Gastroesophageal sphincter (tissue), 4 donors: ENCODE results near the gene ADAMTS12. TPM values are rescaled to one million over a fixed set of nuclear protein-coding genes. Genes with fewer than 3 reads are reported as not detected.
A peak's percentile ranks its signal among the peaks of the same experiment; 100 is the strongest.

ENCODE experiments used
- ATAC-seq: fragments of 150-250 bp; one replicate; pipeline ENCODE4 v1.9.1; 2016; ENCODE audit warnings: mild to moderate bottlenecking, moderate library complexity
- H3K27ac ChIP-seq, 4 donors: fragments of 200-600 bp; sonication (generic) in 3 of 4; 1 replicate in 3 of 4; 2 replicates in 1 of 4; pipeline ENCODE4 v1.5.1; 2016 to 2019
- H3K27me3 ChIP-seq: fragments of 200-600 bp; sonication (generic); one replicate; pipeline ENCODE4 v1.5.1; 2019
- H3K36me3 ChIP-seq, 2 donors: fragments of 200-600 bp; sonication (generic); one replicate each; pipeline ENCODE4 v1.5.1; 2019; ENCODE audit warnings: control low read depth in 1 of 2
- H3K4me1 ChIP-seq, 3 donors: fragments of 200-600 bp; sonication (generic); 1 replicate in 2 of 3; 2 replicates in 1 of 3; pipeline ENCODE4 v1.5.1; 2016 to 2019; ENCODE audit warnings: control low read depth in 2 of 3
- H3K4me3 ChIP-seq, 2 donors: fragments of 200-600 bp; sonication (generic); one replicate each; pipeline ENCODE4 v1.5.1; 2019; ENCODE audit warnings: mild to moderate bottlenecking in 1 of 2, moderate library complexity in 1 of 2
- H3K9me3 ChIP-seq, 3 donors: fragments of 200-600 bp; sonication (generic); one replicate each; pipeline ENCODE4 v1.5.1; 2017 to 2019; ENCODE audit warnings: control low read depth in 2 of 3
- CTCF ChIP-seq, 4 experiments: fragments of 200-600 bp in 2 of 4; fragments of 450-650 bp in 2 of 4; sonication (generic) in 1 of 4; IDR thresholded peaks; one replicate each; pipeline ENCODE4 v1.5.1; 2017 to 2019; ENCODE audit warnings: antibody characterized with exemption in 4 of 4, mild to moderate bottlenecking in 2 of 4, moderate library complexity in 2 of 4
- EP300 ChIP-seq: sonication (generic); formaldehyde crosslinking; IDR thresholded peaks from one replicate; pipeline ENCODE4 v1.6.1; 2017; ENCODE audit warnings: antibody characterized with exemption, mild to moderate bottlenecking
- POLR2A ChIP-seq, 2 donors: fragments of 450-650 bp; IDR thresholded peaks; one replicate each; pipeline ENCODE4 v1.6.1; 2017; ENCODE audit warnings: antibody characterized with exemption in 2 of 2, mild to moderate bottlenecking in 2 of 2, moderate library complexity in 1 of 2
- POLR2AphosphoS5 ChIP-seq: sonication (generic); formaldehyde crosslinking; IDR thresholded peaks from one replicate; pipeline ENCODE4 v1.6.1; 2017; ENCODE audit warnings: antibody characterized with exemption
- WGBS, 2 donors: methylation state at CpG; one replicate each; pipeline ENCODE4 v1.1.5; 2018; ENCODE audit warnings: low coverage in 1 of 2; 5-methylcytosine and 5-hydroxymethylcytosine counted together
- total RNA-seq, 4 donors: library from RNA; depleted of rRNA; stranded (reverse); fragments of >200 nt; gene quantifications; one replicate each; pipeline ENCODE4 v1.1.0, GENCODE V29; 2016

ADAMTS12 gene
- total RNA-seq, 4 donors from 2014 or later: 2.6 to 6.5 (median 5.2) TPM

DNA sequence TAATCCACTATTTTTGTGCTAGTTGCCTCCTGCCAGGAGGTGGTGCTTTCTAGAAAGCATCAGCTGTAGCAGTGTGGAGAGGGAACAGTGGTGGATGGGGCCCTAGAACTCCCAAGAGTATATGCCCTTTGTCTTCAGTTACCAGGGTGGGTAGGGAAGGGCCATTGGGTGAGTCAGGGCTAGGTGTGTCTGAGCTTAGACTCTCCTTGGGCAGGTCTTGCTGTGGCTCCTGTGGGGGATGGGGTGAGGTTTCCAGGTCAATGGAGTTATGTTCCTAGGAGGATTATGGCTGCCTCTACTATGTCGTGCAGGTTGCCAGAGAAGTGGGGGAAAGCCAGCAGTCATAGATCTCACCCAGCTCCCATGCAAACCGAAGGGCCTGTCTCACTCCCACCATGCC, 11.3 kb upstream of the ADAMTS12 start:
- Histone ChIP-seq H3K4me3 (no peak overlapping the region), H3K9me3 (peaks cover 0 to 38% (median 0%) of the 10 kb centered on the region in 3 donors), H3K27ac (no peak overlapping the region), H3K4me1 (no peaks in the 10 kb centered on the region), H3K36me3 (no peaks in the 10 kb centered on the region), H3K27me3 (no peaks in the 10 kb centered on the region)
- ATAC-seq: no peak
- WGBS, 2 donors: no CpG with 5 or more reads among the region's 2 CpGs
- no peak for TF ChIP-seq POLR2AphosphoS5
- no peak for TF ChIP-seq POLR2A (IDR thresholded peaks at IDR 0.05)
- no peak for TF ChIP-seq EP300
- TF ChIP-seq CTCF (IDR thresholded peaks at IDR 0.05): no peak

GRCh38 chr5:33901156-33901555, 9.4 kb upstream of the ADAMTS12 start:
- H3K9me3 ChIP-seq: peaks cover 0 to 21% (median 0%) of the 10 kb centered on the region in 3 donors
- no peaks in the 10 kb centered on the region for H3K27me3 ChIP-seq
- no peaks in the 10 kb centered on the region for H3K4me1 ChIP-seq
- no peak for ATAC-seq
- H3K4me3 ChIP-seq: no peak overlapping the region
- TF ChIP-seq CTCF (IDR thresholded peaks at IDR 0.05) (no peak), POLR2AphosphoS5 (no peak), EP300 (no peak), POLR2A (IDR thresholded peaks at IDR 0.05) (no peak)
- H3K36me3 ChIP-seq: no peaks in the 10 kb centered on the region
- WGBS, 2 donors: 17 to 32% methylated on average over 1 of the region's 1 CpG
- no peak overlapping the region for H3K27ac ChIP-seq

- Histone ChIP-seq H3K27me3 (no peaks in the 10 kb centered on the region), H3K4me1 (peaks cover 3 to 35% (median 25%) of the 10 kb centered on the region in 3 donors), H3K4me3 (no peak overlapping the region), H3K27ac (no peak overlapping the region), H3K36me3 (no peaks in the 10 kb centered on the region), H3K9me3 (no peaks in the 10 kb centered on the region)
- ATAC-seq: no peak
- WGBS, 2 donors: 100% methylated on average over 1 of the region's 1 CpG; no CpG with 5 or more reads in 1 of the 2 donors
- TF ChIP-seq CTCF (IDR thresholded peaks at IDR 0.05): no peak
- TF ChIP-seq EP300: no peak
- TF ChIP-seq POLR2AphosphoS5: no peak
- TF ChIP-seq POLR2A (IDR thresholded peaks at IDR 0.05): no peak
Measured at GRCh38 chr5:33894566-33894965, 2.8 kb upstream of the ADAMTS12 start.

DNA sequence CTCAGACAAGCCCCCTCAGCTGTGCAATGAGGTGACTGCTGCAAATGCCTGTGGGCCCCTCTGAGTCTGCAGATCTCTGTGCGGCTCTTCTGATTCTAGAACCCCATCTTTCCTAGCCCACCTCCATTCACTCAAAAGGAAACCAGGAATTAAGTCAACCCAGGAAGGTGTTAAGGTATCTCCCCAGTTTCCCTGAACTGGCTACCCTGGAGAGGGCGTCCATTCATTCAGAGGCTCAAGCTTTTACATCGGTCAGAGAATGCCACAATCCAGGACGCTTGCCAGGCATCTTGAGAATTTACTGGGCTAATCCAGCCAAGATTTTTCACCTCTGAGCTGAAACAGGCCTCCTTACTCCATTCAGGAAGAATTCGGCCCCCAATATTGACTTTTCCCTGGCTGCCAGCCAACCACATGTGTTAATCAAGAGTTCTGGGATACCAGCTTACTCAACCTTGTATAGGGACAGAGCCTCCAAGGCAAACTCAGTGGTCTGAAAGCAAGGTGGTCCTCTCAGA, 889 bp upstream of the ADAMTS12 start:
- no peaks in the 10 kb centered on the region for H3K36me3 ChIP-seq
- H3K4me3 ChIP-seq: peak overlapping the region in 1 of 2 donors; percentile 58
- H3K27ac ChIP-seq: peak overlapping the region in 3 of 4 donors; percentile 77 to 81 (median 79)
- peak; percentile 65 for TF ChIP-seq POLR2AphosphoS5
- TF ChIP-seq EP300: no peak
- TF ChIP-seq CTCF (IDR thresholded peaks at IDR 0.05): no peak
- no peak for TF ChIP-seq POLR2A (IDR thresholded peaks at IDR 0.05)
- peaks cover 3 to 52% (median 28%) of the 10 kb centered on the region in 3 donors for H3K4me1 ChIP-seq
- no peaks in the 10 kb centered on the region for H3K9me3 ChIP-seq
- 28 to 38% methylated on average over 2 to 4 of the region's 5 CpGs for WGBS, 2 donors
- peak; percentile 56 for ATAC-seq
- no peaks in the 10 kb centered on the region for H3K27me3 ChIP-seq

- H3K9me3 ChIP-seq: no peaks in the 10 kb centered on the region
- WGBS, 2 donors: 2% methylated on average over 6 of the region's 6 CpGs; no CpG with 5 or more reads in 1 of the 2 donors
- H3K4me1 ChIP-seq: peaks cover 3 to 65% (median 28%) of the 10 kb centered on the region in 3 donors
- H3K27me3 ChIP-seq: no peaks in the 10 kb centered on the region
- no peaks in the 10 kb centered on the region for H3K36me3 ChIP-seq
- peak overlapping the region; percentile 36 to 58 for H3K4me3 ChIP-seq
- no peak for ATAC-seq
- TF ChIP-seq EP300 (no peak), CTCF (IDR thresholded peaks at IDR 0.05) (no peak), POLR2AphosphoS5 (no peak), POLR2A (IDR thresholded peaks at IDR 0.05) (no peak)
- peak overlapping the region in 3 of 4 donors; percentile 77 to 81 (median 79) for H3K27ac ChIP-seq
Measured at GRCh38 chr5:33891446-33891787, 373 bp downstream of the ADAMTS12 start.
